Motor neuron (in vitro differentiated cells): ENCODE measurements around the gene RWDD2A. TPM values are rescaled to one million over a fixed set of nuclear protein-coding genes. Genes with fewer than 3 reads are reported as not detected.
"Not testable (repeated sequence)": the region's sequence is repeated elsewhere in the genome, so short reads cannot be mapped to it uniquely, and the experiment has no call there.

Experiments
- ATAC-seq, 8 experiments: fragments of 200-7000 bp; cut with Tn5 transposase; replicated peaks in 6 of 8; 2 replicates each; pipeline ENCODE4 v1.8.0; 2021; ENCODE audit warnings: mild to moderate bottlenecking in 8 of 8, moderate library complexity in 8 of 8
- H3K27ac ChIP-seq, 2 donors: fragments of 250-450 bp; sonication (Bioruptor Pico); 2 replicates each; pipeline ENCODE4 v1.9.0; 2021; ENCODE audit warnings: antibody characterized with exemption in 2 of 2, mild to moderate bottlenecking in 2 of 2, moderate library complexity in 1 of 2
- H3K4me1 ChIP-seq, 2 donors: fragments of 250-450 bp; sonication (Bioruptor Pico); replicated peaks in 1 of 2; 2 replicates each; pipeline ENCODE4 v1.6.1; 2021; ENCODE audit warnings: antibody characterized with exemption in 2 of 2, mild to moderate bottlenecking in 2 of 2, moderate library complexity in 1 of 2
- H3K4me3 ChIP-seq, 5 donors: fragments of 250-450 bp; sonication (Bioruptor Pico); 2 replicates each; pipeline ENCODE4 v1.9.0; 2021; ENCODE audit warnings: antibody characterized with exemption in 5 of 5, mild to moderate bottlenecking in 5 of 5, moderate library complexity in 4 of 5
- WGBS, 10 experiments: fragments of 450-650 bp; shearing (Covaris generic); methylation state at CpG; one replicate each; pipeline ENCODE4 v1.0.0; 2022; 5-methylcytosine and 5-hydroxymethylcytosine counted together
- in situ Hi-C, 9 experiments: fragments of 400-800 bp; cut with MboI; loops; one replicate each; pipeline ENCODE4 v1.15.0; 2021; ENCODE audit warnings: low sequenced_read_pairs in 9 of 9, low pct_unique_long_range_greater_than_20kb in 2 of 9; ENCODE audit not compliant: unreplicated experiment in 9 of 9
- total RNA-seq, 8 experiments: library from RNA; unstranded; fragments of 300-600 nt; gene quantifications; 2 replicates each; pipeline versions ENCODE4 v1.2.3 to v1.2.4, GENCODE V29; 2022

RWDD2A gene
- total RNA-seq, 8 experiments from 2014 or later = 3.2 to 10.2 (median 4.0) TPM

DNA sequence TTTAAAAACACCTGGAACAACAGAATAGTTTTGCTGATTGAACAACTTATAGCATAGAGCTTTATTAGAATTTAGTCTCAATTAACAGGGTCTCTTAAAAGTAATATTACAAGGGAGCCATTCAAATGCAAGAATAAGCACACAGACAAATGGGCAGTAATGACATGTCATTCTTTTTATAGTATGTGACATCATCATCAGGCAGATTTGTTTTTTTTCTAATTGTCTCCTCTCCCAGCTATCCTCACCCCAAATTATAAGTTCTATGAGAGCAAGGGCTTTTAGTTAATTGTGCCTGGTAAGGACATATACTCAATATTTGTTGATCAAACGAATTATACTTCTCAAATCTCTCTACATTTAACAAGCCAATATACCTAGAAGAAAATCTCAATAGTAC is 11.0 kb upstream of the RWDD2A start:
- Histone ChIP-seq H3K4me3 (no peak overlapping the region), H3K27ac (no peak overlapping the region), H3K4me1 (peaks cover 16 to 34% of the 10 kb centered on the region in 2 donors)
- in situ Hi-C loops = no loop called here
- 70 to 100% (median 85%) methylated on average over 1 of the region's 1 CpG; no CpG with 5 or more reads in 4 of the 10 experiments for WGBS, 10 experiments
- peak in 5 of 8 experiments; percentile 30 to 52 (median 39) for ATAC-seq

DNA sequence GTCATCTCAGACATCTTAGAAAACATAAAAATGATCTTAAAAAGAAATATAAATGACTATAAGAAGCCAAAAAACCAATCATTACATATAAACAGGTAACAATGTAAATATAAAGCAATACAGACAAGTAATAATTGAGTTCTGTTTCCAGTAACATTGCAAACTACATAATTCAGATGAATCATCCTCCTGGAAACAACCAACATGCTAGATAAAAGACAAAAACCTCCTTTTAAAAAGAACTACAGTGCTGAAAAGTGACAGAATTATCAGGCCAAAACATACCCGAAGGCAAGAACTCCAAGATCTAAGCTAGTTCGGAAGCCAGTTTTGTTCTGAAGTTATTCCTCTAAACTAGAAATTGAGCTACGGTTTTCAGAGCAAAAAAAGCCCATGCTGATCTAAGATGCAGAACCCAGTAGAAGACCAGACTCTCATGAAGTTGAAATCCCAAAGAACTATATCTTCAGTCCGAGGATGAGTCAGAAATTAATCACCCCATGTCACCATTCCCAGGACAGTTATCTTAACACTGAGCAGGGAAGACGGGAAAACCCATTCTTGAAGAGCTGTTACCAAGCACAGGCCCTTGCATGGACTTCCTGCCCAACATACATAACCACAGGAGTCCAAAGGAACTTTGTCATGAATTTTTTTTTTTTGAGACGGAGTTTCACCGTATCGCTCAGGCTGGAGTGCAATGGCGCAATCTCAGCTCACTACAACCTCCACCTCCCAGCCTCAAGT is 9.9 kb upstream of the RWDD2A start:
- H3K4me1 ChIP-seq = peaks cover 16 to 34% of the 10 kb centered on the region in 2 donors
- H3K27ac ChIP-seq = no peak overlapping the region
- 0 to 100% (median 93%) methylated on average over 1 to 8 of the region's 9 CpGs; no CpG with 5 or more reads in 1 of the 10 experiments for WGBS, 10 experiments
- in situ Hi-C loops = no loop called here
- ATAC-seq = peak in 6 of 8 experiments; percentile 24 to 87 (median 38)
- H3K4me3 ChIP-seq = no peak overlapping the region

DNA sequence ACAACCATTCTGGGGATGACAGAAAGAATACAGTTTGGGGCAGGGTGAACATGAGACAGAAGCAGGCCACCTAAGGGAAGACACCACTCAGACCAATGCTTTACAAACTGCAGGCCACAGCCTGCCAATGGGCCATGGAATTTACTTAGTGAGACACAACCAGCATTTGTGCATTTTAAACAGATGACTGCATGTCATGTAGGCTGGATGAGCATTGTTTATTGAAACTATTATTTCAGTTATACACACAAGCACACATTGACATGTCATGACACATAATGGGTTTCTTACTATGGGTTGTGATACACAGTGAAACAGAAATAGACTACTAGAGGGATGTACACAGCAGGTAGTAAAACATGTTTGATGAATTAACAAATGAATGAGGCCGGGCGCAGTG is 8.1 kb upstream of the RWDD2A start:
- Histone ChIP-seq H3K4me3 (no peak overlapping the region), H3K27ac (no peak overlapping the region), H3K4me1 (peaks cover 16 to 26% of the 10 kb centered on the region in 2 donors)
- 93 to 100% (median 100%) methylated on average over 2 of the region's 2 CpGs; no CpG with 5 or more reads in 5 of the 10 experiments for WGBS, 10 experiments
- ATAC-seq = no peak
- in situ Hi-C loops = no loop called here

DNA sequence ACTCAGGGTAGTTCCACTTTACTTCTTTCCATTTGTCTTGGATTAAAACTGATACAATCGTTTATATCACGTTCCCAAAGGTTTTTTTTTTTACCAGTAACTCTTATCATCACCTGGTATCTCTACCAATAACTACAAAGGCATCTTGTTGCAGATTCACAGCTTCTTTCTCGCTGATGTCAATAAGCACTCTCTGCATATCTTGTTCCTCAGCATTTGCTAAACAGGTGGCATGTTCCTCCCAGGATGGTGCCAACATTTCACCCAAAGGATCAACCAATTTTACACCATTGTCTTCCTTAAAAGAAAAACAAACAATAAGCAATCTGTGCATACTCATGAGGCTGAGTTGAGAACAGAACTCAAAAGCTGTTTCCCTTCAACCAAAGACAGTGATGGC is 4.7 kb upstream of the RWDD2A start:
- no peak overlapping the region for H3K27ac ChIP-seq
- in situ Hi-C loops = no loop called here
- peaks cover 13 to 14% of the 10 kb centered on the region in 2 donors for H3K4me1 ChIP-seq
- no peak overlapping the region for H3K4me3 ChIP-seq
- WGBS, 10 experiments = 44 to 92% (median 82%) methylated on average over 1 to 3 of the region's 3 CpGs; no CpG with 5 or more reads in 2 of the 10 experiments
- no peak for ATAC-seq

DNA sequence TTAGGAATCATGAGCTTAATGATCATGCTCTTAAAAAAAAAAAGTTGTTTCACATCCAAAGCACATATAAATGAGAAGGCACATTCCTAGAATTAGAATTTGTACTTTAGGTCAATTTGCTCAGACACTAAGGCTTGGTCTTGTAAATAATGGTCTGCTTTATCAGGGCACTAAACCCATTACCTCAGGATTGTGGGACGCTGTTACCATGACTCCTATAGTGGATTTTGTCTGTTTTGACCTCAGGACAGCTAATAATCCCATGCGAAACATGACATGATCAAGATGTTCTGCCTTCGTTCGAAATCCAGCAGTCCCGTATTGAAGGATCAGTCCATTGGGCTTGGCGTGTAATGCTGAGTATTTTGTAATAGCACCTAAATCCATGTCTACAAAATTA is 2.5 kb upstream of the RWDD2A start:
- Histone ChIP-seq H3K4me3 (no peak overlapping the region), H3K4me1 (peaks cover 17 to 21% of the 10 kb centered on the region in 2 donors), H3K27ac (no peak overlapping the region)
- 80 to 100% (median 91%) methylated on average over 1 to 6 of the region's 6 CpGs for WGBS, 10 experiments
- ATAC-seq = no peak
- in situ Hi-C loops = no loop called here

DNA sequence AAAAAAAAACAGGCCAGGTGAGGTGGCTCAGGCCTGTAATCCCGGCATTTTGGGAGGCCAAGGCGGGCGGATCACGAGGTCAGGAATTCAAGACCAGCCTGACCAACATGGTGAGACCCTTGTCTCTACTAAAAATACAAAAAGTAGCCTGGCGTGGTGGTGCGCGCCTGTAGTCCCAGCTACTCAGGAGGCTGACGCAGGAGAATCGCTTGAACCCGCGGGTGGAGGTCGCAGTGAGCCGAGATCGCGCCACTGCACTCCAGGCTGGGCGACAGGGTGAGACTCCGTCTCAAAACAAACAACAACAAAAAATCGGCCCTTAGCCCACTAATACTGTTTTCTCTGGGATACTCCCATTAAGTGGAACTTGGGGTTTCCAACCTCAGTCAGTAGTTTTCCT is 1.2 kb upstream of the RWDD2A start:
- WGBS, 10 experiments = 80 to 96% (median 88%) methylated on average over 3 to 14 of the region's 18 CpGs; no CpG with 5 or more reads in 4 of the 10 experiments
- H3K4me3 ChIP-seq = peak overlapping the region; percentile 92 to 99 (median 94)
- peaks cover 17 to 21% of the 10 kb centered on the region in 2 donors for H3K4me1 ChIP-seq
- H3K27ac ChIP-seq, ATAC-seq, in situ Hi-C loops: not testable (repeated sequence)

DNA sequence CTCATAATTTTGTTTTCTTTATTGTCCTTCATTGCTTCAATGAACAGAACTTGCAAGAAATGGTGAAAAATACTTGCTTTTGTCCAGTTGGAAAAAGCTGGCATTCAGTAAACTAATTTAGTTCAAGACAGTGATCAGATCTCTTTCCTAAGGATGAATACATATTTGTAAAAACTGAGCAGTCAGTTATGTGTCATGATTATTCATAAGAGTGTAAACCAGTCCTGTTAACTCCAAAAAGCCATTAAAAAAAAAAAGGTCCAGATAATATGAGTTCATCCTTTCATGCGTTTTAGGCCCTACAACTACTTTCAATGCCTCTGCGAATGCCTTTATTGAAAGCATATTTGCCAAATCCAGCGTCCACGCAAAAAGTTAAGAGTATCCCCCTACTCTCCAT is 701 bp upstream of the RWDD2A start:
- peak overlapping the region; percentile 91 to 98 for H3K27ac ChIP-seq
- in situ Hi-C loops = no loop called here
- peak in 3 of 8 experiments; percentile 2 to 5 (median 3) for ATAC-seq
- H3K4me1 ChIP-seq = peaks cover 17 to 21% of the 10 kb centered on the region in 2 donors
- WGBS, 10 experiments = 0 to 4% (median 0%) methylated on average over 3 to 4 of the region's 4 CpGs; no CpG with 5 or more reads in 3 of the 10 experiments
- H3K4me3 ChIP-seq = peak overlapping the region; percentile 92 to 99 (median 94)

DNA sequence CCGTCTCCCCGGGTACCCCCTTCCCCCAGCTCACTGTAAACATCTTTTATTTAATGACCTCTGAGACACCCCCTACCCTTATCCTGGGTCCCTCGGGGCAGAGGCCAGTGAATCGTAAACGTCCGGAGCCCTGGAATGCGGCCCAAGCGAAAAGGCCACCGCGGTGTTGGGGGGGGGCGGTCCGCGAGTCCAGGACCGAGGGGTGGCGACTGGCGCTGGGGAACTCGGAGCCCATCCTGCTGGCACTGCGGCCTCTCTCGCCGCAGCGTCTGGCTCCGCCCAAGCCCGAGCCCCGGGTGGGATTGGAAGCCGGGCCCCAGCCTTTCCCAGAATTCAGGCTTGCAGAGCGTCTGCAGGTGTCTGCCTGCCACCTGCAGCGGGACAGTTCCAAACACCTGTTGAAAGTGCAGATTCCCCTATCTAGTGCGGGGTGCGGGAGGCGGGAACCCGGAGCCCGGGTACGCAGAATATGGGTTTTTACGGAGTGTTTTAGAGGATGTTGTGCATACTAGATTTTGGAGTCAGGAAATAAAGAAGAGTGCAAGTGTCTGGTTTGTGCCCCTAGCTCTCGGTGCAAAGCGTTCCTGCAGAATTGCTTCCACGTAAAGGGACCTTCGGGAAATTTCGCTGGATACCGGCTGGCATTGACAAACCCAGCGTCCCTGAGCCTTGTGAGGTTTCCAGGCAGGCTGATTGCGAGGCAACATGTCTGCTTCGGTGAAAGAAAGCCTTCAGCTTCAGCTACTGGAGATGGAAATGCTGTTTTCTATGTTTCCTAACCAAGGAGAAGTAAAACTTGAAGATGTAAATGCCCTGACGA is 800 bp downstream of the RWDD2A start:
- H3K4me1 ChIP-seq = peaks cover 17 to 21% of the 10 kb centered on the region in 2 donors
- H3K4me3 ChIP-seq = peak overlapping the region; percentile 92 to 99 (median 94)
- WGBS, 10 experiments = 3 to 21% (median 8%) methylated on average over 2 to 15 of the region's 44 CpGs; no CpG with 5 or more reads in 1 of the 10 experiments
- H3K27ac ChIP-seq = peak overlapping the region; percentile 91 to 98
- in situ Hi-C loops = no loop called here
- ATAC-seq = peak; percentile 26 to 62 (median 56)

DNA sequence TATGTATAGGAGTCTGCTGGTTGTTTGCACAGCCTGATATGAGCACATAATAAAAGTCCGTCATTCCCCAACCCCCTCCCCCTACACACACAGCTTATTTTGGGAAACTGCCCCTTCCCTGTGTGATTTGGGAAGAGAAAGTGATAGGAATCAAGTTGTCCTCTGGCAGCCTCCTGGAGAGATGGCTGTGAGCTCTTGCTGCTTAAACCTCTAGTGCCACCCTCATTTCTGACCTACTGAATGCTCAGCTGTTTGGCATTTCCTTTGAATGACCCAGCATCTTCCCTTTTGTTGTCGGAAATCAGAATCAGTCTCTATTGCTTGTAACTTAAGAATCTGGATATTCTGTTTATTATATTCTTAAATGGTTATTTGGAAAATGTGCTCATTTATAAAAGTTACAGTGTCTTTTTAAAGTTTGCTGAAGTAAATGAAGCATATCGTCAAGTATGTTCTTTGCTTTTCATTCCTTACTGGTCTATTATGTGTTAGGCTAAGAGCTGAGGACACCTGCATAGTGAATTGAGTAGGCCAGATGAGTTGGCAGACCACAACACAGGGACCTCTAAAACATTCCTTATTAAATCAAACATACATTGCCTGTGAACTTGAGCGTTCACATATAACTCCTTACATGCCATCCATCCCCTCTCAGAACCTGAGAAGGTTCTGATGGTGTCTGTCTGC is 5.5 kb downstream of the RWDD2A start:
- no peak overlapping the region for H3K4me3 ChIP-seq
- peaks cover 5 to 7% of the 10 kb centered on the region in 2 donors for H3K4me1 ChIP-seq
- WGBS, 10 experiments = 57 to 96% (median 89%) methylated on average over 1 to 4 of the region's 4 CpGs; no CpG with 5 or more reads in 1 of the 10 experiments
- ATAC-seq = no peak
- in situ Hi-C loops = no loop called here
- no peak overlapping the region for H3K27ac ChIP-seq

DNA sequence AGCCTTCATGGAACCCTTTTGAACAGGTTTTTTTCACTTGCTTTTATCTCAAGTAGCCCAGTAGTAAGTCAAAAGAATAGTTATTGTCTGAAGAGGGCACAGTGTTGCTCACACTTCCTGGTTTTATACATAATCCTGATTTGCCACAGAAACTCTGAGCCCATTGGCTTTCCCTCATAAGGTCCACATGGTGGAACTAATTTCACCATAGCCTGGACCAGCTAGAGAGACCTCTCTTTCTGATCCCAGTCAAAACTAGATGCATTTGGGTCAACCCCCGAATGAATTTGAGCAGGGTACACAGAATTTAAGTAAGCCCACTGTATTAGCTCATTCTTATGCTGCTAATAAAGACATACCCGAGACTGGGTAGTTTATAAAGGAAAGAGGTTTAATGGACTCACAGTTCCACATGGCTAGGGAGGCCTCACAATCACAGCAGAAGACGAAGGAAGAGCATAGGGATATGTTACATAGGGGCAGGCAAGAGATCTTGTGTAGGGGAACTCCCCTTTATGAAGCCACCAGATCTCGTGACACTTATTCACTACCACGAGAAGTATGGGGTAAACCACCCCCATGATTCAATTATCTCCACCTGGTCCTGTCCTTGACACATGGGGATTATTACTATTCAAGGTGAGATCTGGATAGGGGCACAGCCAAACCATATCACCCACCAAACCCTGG is 6.2 kb downstream of the RWDD2A start:
- 60 to 100% (median 82%) methylated on average over 1 to 5 of the region's 5 CpGs; no CpG with 5 or more reads in 3 of the 10 experiments for WGBS, 10 experiments
- no peak for ATAC-seq
- H3K4me1 ChIP-seq = peaks cover 3 to 5% of the 10 kb centered on the region in 2 donors
- in situ Hi-C loops = no loop called here
- H3K4me3 ChIP-seq = no peak overlapping the region
- H3K27ac ChIP-seq = no peak overlapping the region

DNA sequence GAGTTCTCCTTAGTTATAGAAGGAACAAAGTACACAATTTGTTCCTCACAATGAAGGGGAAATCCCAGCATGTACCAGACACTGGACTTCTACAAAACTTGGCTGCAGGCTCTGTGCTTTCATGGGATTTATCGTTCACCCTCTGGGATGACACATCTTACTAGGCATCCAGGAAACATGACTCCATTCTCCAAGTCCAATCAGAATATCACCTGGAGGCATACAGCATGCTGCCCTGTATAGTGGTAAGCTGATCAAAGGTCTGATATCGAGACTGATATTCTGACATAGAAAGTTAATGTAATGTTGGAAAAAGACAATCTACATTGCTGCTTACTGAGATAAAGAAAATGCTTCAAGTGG is 6.7 kb downstream of the RWDD2A start:
- in situ Hi-C loops = loop anchor here in 5 of 9 experiments (25.0 kb wide), 1 partner anchor 312 kb away; the partner anchor contains the start of gene PRSS35 (in 5 of the 5)
- Histone ChIP-seq H3K4me3 (no peak overlapping the region), H3K4me1 (peaks cover 0 to under 1% of the 10 kb centered on the region in 2 donors), H3K27ac (no peak overlapping the region)
- WGBS, 10 experiments = 69 to 100% (median 100%) methylated on average over 1 to 2 of the region's 2 CpGs; no CpG with 5 or more reads in 4 of the 10 experiments
- ATAC-seq = peak in 3 of 8 experiments; percentile 81 to 82 (median 81)

DNA sequence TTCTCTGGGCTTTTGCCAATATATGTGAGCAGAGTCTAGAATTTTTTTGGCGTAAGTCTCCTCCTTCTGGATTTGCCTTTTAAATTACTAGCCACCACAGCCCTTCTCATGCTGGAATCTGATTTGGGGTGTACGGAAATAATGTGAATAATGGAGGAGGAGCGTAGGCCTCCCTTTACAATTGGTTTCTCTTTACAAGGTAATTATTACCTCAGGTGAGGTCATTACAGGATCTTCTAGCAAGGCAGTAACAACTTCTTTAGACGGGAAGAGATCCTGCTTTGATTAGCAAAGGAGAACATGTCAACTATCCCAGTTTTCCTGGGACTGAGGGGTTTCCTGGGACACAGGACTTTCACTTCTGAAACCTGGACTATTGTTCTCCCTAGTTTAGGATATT is 8.9 kb downstream of the RWDD2A start:
- WGBS, 10 experiments = 89 to 100% (median 92%) methylated on average over 1 to 4 of the region's 4 CpGs; no CpG with 5 or more reads in 1 of the 10 experiments
- H3K4me3 ChIP-seq = no peak overlapping the region
- H3K27ac ChIP-seq = no peak overlapping the region
- no peaks in the 10 kb centered on the region for H3K4me1 ChIP-seq
- ATAC-seq = no peak
- in situ Hi-C loops = loop anchor here in 5 of 9 experiments (25.0 kb wide), 1 partner anchor 310 kb away; the partner anchor contains the start of gene PRSS35 (in 5 of the 5)
